Keratinocyte (primary cell): ENCODE data around the gene ATF4. TPM values are rescaled to one million over a fixed set of nuclear protein-coding genes. Genes with fewer than 3 reads are reported as not detected.

Experiments used
- DNase-seq: peaks from one replicate; pipeline ENCODE4 v3.0.0-alpha.2; 2011; ENCODE audit warnings: low read depth, missing footprints, low spot score
- FAIRE-seq: peaks from 2 replicates; lab custom pipeline; 2011; peaks lifted over from hg19 to GRCh38; lab: Jason Lieb, UNC
- H2AFZ ChIP-seq: 2 replicates; pipeline ENCODE4 v1.6.0; 2012; ENCODE audit warnings: low read length, control low read depth, inconsistent platforms; ENCODE audit not compliant: control insufficient read depth
- H3K27ac ChIP-seq: 2 replicates; pipeline ENCODE4 v1.5.1; 2011; ENCODE audit warnings: low read length; ENCODE audit not compliant: control insufficient read depth, insufficient read depth
- H3K27me3 ChIP-seq: 3 replicates; pipeline ENCODE4 v1.6.0; 2011; ENCODE audit warnings: low read length; ENCODE audit not compliant: control insufficient read depth, insufficient read depth; ENCODE audit errors: extremely low read depth
- H3K36me3 ChIP-seq, 2 experiments: 2 replicates in 1 of 2; 3 replicates in 1 of 2; pipeline ENCODE4 v1.5.1; 2011; ENCODE audit warnings: low read length in 2 of 2, mild to moderate bottlenecking in 1 of 2; ENCODE audit not compliant: control insufficient read depth in 2 of 2, insufficient read depth in 2 of 2; ENCODE audit errors: extremely low read depth in 1 of 2
- H3K4me1 ChIP-seq: 3 replicates; pipeline ENCODE4 v1.5.1; 2011; ENCODE audit warnings: low read length; ENCODE audit not compliant: control insufficient read depth, insufficient read depth; ENCODE audit errors: extremely low read depth
- H3K4me2 ChIP-seq: 3 replicates; pipeline ENCODE4 v1.6.0; 2011; ENCODE audit warnings: low read depth, low read length; ENCODE audit not compliant: control insufficient read depth, insufficient read depth; ENCODE audit errors: extremely low read depth
- H3K4me3 ChIP-seq, 3 experiments: fragments of 200-600 bp in 1 of 3; sonication (generic) in 1 of 3; 2 replicates in 2 of 3; 3 replicates in 1 of 3; pipeline ENCODE4 v1.5.1; 2011 to 2016; ENCODE audit warnings: low read length in 3 of 3, mild to moderate bottlenecking in 3 of 3, control low read depth in 2 of 3, inconsistent platforms in 1 of 3, low read depth in 1 of 3, mixed read lengths in 1 of 3, mixed run types in 1 of 3, moderate library complexity in 1 of 3; ENCODE audit not compliant: control insufficient read depth in 2 of 3, insufficient read depth in 2 of 3; ENCODE audit errors: extremely low read depth in 1 of 3
- H3K79me2 ChIP-seq: 2 replicates; pipeline ENCODE4 v1.6.0; 2012; ENCODE audit warnings: low read length; ENCODE audit not compliant: control insufficient read depth, insufficient read depth
- H3K9ac ChIP-seq: 3 replicates; pipeline ENCODE4 v1.6.0; 2011; ENCODE audit warnings: low read length; ENCODE audit not compliant: control insufficient read depth, insufficient read depth; ENCODE audit errors: extremely low read depth
- H3K9me1 ChIP-seq: 3 replicates; pipeline ENCODE4 v1.6.0; 2011; ENCODE audit warnings: low read length; ENCODE audit not compliant: control insufficient read depth, insufficient read depth; ENCODE audit errors: extremely low read depth
- H3K9me3 ChIP-seq: 2 replicates; pipeline ENCODE4 v1.5.1; 2012; ENCODE audit warnings: low read depth, low read length; ENCODE audit not compliant: control insufficient read depth
- H4K20me1 ChIP-seq: 3 replicates; pipeline ENCODE4 v1.6.0; 2011; ENCODE audit warnings: low read length; ENCODE audit not compliant: control insufficient read depth, insufficient read depth; ENCODE audit errors: extremely low read depth
- EZH2 ChIP-seq: IDR thresholded peaks from one replicate; pipeline ENCODE4 v1.6.1; 2012; ENCODE audit warnings: inconsistent platforms, mild to moderate bottlenecking, low read length, moderate library complexity
- dilution Hi-C: fragments of 300-500 bp; cut with MboI; formaldehyde crosslinking; loops from one replicate; pipeline ENCODE4 v1.7.0; 2020; ENCODE audit warnings: low sequenced_read_pairs; ENCODE audit not compliant: extremely low pct_ligation_motif_present
- polyA plus RNA-seq, 5 experiments: library from polyadenylated mRNA; depleted of rRNA in 3 of 5; stranded (reverse) in 3 of 5; stranded (forward) in 1 of 5; unstranded in 1 of 5; fragments of >200 nt; gene quantifications; 1 replicate in 1 of 5; 2 replicates in 3 of 5; 3 replicates in 1 of 5; pipeline versions ENCODE4 v1.2.1 to v1.2.3, GENCODE V29; 2011 to 2012; ENCODE audit warnings: missing spikeins in 2 of 5, low read depth in 1 of 5, low replicate concordance in 1 of 5
- TF ChIP-seq, protein P1 (sequence below), 3 experiments: IDR thresholded peaks in 1 of 3; conservative IDR thresholded peaks in 1 of 3; optimal IDR thresholded peaks in 1 of 3; 2 replicates in 2 of 3; 3 replicates in 1 of 3; pipeline versions ENCODE3 to v1.5.1; 2011; ENCODE audit warnings: low read length in 3 of 3, mild to moderate bottlenecking in 3 of 3, moderate library complexity in 2 of 3, control low read depth in 1 of 3, inconsistent platforms in 1 of 3; ENCODE audit not compliant: insufficient read depth in 2 of 3; ENCODE audit errors: extremely low read depth in 1 of 3

ATF4 gene
- polyA plus RNA-seq, 1 donor (not counting 4 experiments of a cell fraction or from before 2014, with no cell fraction given): 629 TPM

- no peak for TF ChIP-seq EZH2
- TF ChIP-seq, protein P1, sequence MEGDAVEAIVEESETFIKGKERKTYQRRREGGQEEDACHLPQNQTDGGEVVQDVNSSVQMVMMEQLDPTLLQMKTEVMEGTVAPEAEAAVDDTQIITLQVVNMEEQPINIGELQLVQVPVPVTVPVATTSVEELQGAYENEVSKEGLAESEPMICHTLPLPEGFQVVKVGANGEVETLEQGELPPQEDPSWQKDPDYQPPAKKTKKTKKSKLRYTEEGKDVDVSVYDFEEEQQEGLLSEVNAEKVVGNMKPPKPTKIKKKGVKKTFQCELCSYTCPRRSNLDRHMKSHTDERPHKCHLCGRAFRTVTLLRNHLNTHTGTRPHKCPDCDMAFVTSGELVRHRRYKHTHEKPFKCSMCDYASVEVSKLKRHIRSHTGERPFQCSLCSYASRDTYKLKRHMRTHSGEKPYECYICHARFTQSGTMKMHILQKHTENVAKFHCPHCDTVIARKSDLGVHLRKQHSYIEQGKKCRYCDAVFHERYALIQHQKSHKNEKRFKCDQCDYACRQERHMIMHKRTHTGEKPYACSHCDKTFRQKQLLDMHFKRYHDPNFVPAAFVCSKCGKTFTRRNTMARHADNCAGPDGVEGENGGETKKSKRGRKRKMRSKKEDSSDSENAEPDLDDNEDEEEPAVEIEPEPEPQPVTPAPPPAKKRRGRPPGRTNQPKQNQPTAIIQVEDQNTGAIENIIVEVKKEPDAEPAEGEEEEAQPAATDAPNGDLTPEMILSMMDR (optimal IDR thresholded peaks at IDR 0.05 in 1 of 3, IDR thresholded peaks at IDR 0.05 in 1 of 3, conservative IDR thresholded peaks at IDR 0.05 in 1 of 3; ENCODE audit: extremely low read depth in 1 of 3, insufficient read depth in 2 of 3, low read length in 3 of 3): no peak
- H2AFZ ChIP-seq: no peak overlapping the region
- H3K4me2 ChIP-seq: no peak overlapping the region
- no peak overlapping the region for H3K27ac ChIP-seq
- FAIRE-seq: no peak
- no peak for DNase-seq
- H3K9me3 ChIP-seq: no peaks in the 10 kb centered on the region
- H3K4me1 ChIP-seq: peaks cover 48% of the 10 kb centered on the region
- no peaks in the 10 kb centered on the region for H3K27me3 ChIP-seq
- dilution Hi-C loops: no loop called here
- peaks cover 59% of the 10 kb centered on the region for H4K20me1 ChIP-seq
- no peak overlapping the region for H3K4me3 ChIP-seq
- H3K36me3 ChIP-seq: peaks cover 15 to 52% of the 10 kb centered on the region in 2 experiments
- no peak overlapping the region for H3K9ac ChIP-seq
- H3K9me1 ChIP-seq: peaks cover 4% of the 10 kb centered on the region
- peaks cover 41% of the 10 kb centered on the region for H3K79me2 ChIP-seq
Measured at GRCh38 chr22:39526736-39527171, 6.4 kb downstream of the ATF4 start.

DNA sequence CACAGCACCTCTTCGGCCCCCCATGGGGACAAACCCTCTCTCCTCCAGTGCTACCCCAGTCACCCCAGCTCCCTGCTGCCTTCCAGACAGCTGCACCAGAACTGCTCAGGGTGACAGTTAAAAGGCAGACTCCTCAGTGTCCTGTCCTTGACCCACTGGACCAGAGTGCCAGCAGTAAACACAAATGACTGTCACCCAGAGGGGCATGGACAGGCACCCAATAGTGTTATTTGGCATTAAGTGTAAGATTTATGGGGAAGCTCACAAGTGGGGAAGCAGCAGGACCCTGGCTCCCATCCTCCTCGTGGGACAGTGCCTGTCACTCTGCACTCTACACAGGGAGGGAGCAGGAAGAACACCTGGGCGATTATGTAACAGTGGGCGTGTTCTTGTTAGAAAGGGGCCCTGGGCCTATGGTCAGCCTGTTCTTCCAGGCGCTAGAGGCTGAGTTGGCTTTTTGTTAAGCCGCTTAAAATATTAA, 7.2 kb downstream of the ATF4 start:
- Histone ChIP-seq H3K9me1 (peaks cover 4% of the 10 kb centered on the region), H4K20me1 (peaks cover 52% of the 10 kb centered on the region), H3K79me2 (peaks cover 41% of the 10 kb centered on the region), H3K27ac (no peak overlapping the region), H2AFZ (no peak overlapping the region), H3K9me3 (no peaks in the 10 kb centered on the region), H3K4me3 (no peak overlapping the region), H3K9ac (no peak overlapping the region), H3K36me3 (peaks cover 11 to 47% of the 10 kb centered on the region in 2 experiments), H3K4me2 (no peak overlapping the region), H3K27me3 (no peaks in the 10 kb centered on the region), H3K4me1 (peaks cover 47% of the 10 kb centered on the region)
- TF ChIP-seq, protein P1 (optimal IDR thresholded peaks at IDR 0.05 in 1 of 3, IDR thresholded peaks at IDR 0.05 in 1 of 3, conservative IDR thresholded peaks at IDR 0.05 in 1 of 3; ENCODE audit: extremely low read depth in 1 of 3, insufficient read depth in 2 of 3, low read length in 3 of 3): no peak
- no peak for TF ChIP-seq EZH2
- DNase-seq (no peak), FAIRE-seq (peak; percentile 48)
- dilution Hi-C loops: no loop called here
